HG03457 (cell line): ENCODE data around the gene CLSTN1.
"Not testable (repeated sequence)": the region's sequence is repeated elsewhere in the genome, so short reads cannot be mapped to it uniquely, and the experiment has no call there.

Experiments
- ATAC-seq: cut with Tn5 transposase; IDR thresholded peaks from one replicate; pipeline ENCODE4 v1.9.1; 2021; ENCODE audit warnings: moderate number of reproducible peaks; ENCODE audit not compliant: unreplicated experiment

CLSTN1 gene

DNA sequence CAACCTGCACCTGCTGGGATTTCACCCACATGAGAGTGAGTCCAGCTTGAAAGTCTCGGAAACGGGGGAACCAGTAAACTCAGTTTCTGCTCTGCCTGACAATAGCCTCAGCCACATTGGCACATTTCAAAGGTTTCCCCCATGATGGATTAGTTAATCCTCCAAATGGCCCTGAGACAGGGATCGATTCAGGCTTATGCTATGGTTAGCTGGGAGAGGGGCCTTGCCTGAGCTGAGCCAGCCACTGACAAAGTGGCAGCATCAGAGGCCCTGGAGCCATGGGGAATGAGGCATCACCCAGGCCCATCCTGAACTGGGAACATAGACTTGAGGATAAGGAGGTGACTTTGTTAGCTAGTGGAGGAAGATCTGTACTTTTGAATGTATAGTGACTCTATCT, 2.9 kb upstream of the CLSTN1 start:
- no peak for ATAC-seq

DNA sequence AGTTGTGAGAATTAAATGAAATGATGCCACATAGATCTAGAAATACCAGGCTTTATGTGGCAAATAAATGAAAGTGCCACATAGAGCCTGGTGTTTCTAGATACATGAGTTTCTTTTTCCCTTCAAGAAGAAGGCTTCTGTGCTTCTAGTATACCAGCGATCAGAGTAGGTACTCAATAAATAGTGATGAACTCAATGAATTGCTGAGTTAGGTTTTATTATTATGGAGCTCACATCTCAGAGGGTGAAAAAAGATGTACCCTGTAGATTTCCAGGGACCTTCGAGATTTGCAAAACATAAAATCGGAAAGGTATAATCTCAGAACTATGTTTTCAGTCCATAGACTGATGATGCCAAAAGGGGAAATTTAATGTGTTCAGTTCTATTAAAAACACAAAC, 2.3 kb upstream of the CLSTN1 start:
- no peak for ATAC-seq

DNA sequence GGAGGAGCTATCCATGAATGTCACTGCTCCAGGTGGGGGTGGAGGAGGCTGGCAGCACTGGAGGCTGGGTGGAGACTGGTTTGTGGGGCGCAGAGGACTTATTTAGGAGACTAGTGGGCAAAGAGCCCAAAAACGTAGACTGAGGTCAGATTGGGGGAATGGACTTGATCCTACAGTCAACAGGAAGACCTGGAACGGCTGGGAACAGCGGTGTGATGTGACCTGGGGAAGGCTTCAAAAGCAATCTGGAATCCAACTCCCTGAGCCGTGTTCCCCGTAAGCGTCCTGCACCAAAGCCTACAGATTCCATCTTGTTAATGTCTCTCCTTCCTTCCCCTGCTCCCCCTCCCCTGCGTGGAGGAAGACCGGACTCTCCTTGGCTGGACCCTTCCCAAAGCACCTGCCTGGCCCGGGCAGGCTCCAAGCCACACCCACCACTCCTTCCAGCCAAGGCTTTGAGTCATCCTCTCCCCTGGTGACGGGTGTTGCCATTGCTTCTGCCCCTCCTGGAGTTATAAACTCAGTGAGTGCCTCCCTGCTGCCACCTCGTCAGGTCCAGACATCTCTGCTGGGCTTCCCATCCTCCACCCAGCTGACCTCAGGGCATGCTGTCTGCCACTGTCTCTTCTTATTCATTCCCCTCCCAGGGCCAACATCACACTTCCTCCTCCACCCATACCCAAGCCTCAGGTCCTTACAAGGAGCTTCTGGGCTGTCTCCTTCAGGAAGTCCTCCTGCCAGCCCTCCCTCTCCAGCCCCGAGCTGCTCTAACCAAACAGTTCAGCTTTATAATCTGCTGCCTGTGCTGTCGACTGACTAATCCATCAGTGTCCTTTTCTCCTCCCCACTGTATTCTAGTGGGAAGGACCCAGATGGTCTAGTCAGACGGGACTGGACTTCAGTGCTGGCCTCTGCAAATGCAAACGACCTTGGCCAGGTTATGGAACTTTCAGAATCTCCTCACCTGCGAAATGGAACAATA, 1.6 kb upstream of the CLSTN1 start:
- ATAC-seq: no peak

DNA sequence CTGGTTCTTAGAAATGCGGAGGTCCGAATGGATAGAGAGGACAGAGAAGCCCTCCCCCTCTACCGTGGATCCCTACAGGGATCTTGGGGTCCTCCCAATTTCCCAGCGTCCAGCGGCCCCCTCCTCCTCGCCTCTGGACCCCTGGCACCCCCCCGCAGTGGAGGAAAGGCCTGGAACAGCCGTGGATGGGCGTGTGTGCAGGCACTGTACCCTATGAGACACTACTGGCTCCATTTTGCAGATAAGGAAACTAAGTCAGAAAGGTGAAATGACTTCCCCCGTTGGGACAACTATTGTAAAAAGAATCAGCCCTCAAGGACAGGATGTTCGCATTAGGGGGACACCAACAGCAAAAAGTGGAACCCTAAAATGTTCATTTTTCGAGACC, 931 bp upstream of the CLSTN1 start:
- ATAC-seq: no peak

DNA sequence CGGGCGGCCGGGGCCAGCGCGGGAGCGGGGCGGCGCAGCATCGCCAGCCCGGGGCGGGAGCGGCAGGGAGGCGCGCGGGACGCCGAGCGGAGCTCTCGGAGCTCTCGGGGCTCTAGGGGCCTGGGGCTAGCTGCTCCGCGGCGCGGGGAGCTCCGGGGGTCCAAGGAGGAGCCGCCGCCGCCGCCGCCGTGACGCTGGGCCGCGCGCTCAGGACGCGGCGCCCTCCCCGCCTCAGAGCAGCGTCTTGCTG, 147 bp downstream of the CLSTN1 start:
- ATAC-seq: no peak

DNA sequence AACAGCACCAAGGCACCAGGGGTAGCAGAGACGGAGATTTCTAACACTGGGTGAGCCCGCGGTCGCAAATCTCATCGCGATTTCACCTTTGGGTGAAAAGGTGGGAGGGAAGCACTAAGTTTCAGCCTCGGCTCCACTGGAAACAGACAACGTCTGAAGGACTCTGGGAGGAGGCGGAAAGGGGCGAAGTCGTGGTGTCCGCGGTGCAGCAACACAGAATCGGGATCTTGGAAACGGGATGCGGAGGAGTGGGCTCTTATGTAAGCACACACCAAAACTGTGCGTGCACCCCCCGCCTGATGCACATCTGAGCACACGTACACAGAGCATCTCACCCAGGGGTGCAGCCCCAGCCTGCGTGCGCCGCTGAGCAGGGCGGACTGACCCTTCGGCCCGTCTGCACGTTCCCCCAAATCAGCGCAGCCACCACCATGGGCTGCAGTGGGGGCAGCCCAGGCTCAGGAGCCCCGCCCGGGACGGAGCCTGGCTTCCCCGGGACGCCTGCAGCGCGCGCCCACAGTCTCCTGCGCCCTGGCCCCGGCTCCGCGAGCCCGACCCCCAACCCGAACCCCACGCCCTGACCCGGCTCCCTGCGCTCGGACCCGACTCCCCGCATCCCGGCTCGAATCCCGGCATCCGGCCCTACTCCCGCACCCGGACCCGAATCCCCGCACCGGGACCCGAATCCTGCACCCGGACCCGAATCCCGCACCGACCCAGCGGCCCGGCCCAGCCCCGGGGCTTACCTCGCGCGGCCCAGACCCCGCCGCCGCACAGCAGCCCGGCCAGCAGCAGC, 670 bp downstream of the CLSTN1 start:
- ATAC-seq: no peak

DNA sequence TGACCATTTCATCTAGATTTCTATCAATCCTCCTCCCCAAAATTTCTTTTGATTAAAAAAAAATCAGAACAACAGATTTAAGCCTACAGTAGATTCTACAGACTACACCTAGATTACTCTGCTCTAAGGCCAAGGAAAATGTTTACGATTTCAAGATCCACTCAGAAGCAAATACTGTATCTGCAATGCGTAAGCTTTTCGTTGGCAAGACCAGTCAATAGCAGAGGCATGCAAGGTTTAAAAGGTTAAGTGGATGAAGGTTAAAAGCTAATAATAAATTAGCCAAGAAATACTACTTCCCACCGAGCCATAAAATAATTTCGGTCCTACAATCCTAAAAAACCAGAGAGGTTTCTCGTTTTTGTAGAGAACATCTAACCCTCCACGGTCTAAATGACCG, 1.3 kb downstream of the CLSTN1 start:
- ATAC-seq: no peak

DNA sequence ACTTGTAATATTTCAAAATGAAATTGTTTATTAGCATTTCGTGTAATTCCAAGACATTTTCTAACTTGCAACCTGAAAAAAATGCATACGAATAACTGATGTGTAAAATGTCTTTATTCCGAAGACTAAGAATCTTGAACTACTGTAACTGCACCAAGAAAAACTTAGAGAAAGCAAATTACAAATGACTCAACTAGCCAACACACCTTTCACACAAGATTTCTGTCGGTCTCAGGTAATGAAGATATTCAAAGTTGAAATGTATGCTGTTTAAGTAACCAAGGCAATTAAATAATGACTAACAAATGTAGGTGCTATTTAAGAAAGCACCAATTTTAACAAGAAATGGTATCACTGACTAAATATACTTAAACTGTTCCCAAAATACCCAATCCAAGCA, 2.1 kb downstream of the CLSTN1 start:
- no peak for ATAC-seq

DNA sequence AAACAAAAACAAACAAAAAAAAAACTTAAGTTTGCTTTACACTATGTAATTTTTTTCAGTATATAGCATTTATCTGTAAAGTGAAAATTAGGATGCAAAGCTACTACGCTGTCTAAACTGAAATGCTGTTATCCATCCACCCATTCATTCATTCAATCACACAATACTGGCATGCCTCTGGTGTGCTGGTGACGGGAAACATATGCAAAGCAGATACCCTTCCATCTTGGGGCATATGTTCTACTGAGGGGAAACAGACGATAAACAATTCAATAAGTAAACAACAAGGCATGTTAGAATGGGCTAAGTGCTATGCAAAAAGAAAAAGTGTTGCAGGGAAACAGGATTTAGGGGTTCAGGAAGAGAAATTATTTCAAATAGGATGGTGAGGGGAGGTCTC, 3.2 kb downstream of the CLSTN1 start:
- ATAC-seq: no peak

DNA sequence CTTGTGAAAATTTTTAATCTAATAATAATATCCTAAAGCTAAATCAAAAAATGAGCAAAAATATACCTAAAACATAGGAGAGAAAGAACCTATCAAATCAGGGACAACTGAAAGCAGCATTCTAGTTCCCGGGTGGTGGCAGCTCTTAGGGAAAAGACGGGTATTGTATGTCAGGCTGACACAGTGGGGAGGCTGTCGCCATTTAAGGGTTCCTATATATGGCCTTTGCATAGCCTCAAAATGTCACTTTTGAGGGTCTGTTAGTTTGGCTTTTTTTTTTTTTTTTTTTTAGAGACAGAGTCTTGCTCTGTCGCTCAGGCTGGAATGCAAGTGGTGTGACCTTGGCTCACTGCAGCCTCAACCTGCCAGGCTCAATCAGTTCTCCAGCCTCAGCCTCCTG, 6.0 kb downstream of the CLSTN1 start:
- no peak for ATAC-seq

DNA sequence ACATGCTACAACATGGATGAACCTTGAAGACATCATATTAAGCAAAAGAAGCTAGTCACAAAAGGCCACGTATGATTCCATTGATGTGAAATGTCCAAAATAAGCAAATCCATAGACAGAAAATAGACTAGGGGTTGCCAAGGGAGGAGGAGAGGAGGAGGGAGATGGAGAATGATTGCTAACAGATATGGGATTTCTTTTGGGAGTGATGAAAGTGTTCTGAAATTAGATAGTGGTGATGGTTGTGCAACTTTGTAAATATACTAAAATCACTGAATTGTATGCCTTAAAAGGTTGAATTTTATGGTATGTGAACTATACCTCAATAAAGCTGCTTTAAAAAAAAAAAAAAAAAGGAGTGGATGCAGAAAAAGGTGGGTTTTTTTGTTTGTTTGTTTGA, 7.6 kb downstream of the CLSTN1 start:
- ATAC-seq: no peak

DNA sequence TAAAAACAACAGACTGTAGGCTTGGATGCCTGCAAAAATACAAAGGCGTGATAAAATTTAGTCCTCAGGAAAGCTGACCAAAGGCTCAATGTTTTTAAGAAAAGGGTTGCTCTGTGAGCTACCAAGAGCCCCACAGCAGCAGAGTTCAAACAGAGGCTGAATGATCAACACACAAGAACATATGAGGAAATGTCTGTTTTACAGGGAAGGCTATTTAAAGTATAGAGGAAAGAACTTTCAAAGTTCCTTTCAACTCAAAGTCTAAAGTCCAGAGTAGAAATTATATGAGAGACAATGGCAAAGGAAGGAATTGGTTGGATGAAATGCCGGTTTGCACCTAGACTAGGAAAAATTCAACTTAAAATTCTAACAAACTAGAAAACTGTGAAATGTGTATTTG, 8.6 kb downstream of the CLSTN1 start:
- ATAC-seq: no peak

DNA sequence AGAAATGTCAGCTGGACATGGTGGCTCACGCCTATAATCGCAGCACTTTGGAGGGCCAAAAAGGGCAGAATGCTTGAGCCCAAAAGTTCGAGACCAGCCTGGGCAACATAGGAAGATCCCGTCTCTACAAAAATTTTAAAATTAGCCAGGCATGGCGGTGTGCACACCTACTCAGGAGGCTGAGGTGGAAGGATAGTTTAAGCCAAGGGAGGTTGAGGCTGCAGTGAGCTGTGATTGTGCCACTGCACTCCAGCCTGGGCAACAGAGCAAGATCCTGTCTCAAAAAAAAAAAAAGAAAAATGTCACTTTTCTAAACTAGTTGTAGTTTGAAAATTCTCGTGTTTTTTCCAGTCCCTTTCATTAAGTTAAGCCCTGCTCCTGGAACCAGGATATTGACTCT, 9.1 kb downstream of the CLSTN1 start:
- no peak for ATAC-seq

DNA sequence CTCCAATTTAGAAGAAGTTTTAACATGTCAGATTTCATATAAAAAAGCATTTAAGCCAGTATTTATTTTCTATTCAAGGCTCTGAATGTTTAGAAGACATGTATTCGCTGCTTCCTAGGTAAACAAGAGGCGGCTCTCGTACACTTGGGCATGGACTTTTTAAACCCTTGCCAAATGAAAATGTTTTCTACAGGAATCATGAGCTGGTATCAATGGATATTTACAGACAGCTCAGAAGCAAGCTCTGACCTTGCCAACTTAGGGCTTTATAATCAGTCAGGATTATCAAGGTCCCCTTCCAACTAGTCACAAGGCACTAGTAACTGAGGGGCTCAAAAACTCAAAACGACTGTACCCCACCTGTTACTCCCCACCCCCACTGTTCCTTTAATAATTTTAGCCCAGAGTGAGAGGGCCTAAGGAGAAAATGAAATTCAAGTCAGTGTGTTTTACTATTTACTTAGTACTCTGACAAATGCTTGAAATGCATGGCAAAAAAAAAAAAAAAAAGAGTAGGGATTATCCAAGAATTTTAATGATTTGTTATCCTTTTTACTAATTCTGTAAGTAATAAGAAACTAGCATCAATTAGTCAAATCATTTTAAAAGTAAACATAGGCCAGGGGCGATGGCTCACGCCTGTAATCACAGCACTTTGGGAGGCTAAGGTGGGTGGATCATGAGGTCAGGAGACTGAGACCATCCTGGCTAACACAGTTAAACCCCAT, 12.4 kb downstream of the CLSTN1 start:
- no peak for ATAC-seq

DNA sequence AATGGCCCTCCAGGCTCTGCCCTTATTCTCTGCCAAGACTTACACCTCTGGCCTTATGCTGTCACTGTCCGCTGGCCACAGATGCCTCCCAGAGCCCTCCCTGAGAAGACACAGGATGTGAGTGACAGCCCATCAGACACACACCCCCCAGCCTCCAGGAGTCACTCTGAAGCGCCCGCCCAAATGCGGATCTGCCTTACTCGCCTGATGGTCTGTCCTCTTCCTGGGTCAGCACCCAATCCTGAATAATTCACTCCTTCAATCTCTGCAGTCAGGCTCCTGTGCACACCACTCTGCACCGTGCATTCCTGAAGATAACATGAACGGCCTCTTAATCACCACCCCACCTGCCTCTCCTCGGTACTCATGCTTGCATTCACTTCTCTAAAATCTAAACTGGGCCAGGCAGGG, 14.7 kb downstream of the CLSTN1 start:
- ATAC-seq: no peak

DNA sequence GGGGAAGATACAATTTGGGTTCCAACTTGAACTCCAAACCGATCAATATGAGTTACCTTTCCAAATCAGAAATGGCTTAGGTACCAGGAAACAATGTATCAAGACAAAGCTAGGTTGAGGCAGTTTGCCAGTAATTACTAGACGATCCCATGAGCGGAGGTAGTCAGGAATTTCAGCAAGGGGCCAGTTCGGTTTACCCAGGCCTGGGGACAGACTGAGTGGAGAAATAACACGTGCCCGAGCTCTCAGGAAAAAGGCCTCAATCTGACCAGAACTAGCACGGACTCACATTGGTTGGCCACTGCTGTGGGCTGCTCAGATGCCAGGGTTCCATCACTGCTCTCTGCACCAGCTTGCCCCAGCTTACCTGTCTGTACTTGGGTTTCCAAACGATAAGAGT, 15.3 kb downstream of the CLSTN1 start:
- ATAC-seq: no peak

DNA sequence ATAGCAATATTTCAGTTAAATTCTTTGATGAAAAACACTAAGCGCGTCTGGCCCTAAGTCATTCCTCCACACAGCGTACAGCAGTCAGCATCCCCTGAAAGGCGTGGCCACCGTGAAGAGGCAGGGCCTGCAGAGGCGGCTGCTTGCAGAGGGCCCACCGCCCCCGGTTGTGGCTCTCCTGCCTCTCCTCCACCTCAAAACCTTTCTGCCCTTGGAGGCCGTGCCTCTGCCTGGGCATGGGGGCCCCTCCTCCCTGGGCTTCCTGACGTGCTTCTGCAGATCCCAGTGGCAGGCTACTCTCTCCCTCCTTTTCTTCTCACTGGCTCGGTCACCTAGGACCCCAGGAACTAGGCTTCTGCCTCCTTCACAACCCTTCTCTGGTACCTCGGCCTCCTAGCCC, 16.2 kb downstream of the CLSTN1 start:
- ATAC-seq: no peak

DNA sequence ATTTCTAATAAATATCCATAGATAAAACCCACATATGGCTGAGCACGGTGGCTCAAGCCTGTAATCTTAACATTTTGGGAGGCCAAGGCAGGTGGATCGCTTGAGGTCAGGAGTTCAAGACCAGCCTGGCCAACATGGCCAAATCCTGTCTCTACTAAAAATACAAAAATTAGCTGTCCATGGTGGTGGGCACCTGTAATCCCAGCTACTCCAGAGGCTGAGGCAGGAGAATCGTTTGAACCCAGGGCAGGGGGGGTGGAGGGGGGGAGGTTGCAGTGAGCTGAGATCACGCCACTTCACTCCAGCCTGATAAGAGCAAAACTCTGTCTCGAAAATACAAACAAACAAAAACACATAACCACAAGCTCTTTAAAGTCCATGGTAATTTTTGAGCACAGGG, 17.8 kb downstream of the CLSTN1 start:
- ATAC-seq: not testable (repeated sequence)

DNA sequence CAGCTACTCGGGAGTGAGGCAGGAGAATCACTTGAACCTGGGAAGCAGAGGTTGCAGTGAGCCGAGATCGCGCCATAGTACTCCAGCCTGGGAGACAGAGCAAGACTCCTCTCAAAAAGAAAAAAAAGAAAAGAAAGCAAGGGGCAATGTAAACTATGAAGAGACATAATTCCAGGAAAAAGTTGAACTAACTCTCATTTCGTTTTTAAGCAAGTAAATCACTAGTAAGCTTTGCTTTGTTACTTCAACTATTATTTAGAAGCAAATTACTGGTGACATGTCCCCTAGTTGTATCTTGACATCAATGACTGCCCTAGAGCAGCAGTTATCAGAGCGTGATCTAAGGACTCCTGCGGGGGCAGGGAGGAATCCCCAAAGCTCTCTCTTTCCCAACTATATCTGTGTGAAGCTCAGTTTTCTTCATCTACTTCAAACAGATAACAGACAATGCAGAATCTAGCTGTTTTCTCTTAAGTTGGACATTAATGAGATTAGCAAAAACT, 18.7 kb downstream of the CLSTN1 start:
- ATAC-seq: no peak

DNA sequence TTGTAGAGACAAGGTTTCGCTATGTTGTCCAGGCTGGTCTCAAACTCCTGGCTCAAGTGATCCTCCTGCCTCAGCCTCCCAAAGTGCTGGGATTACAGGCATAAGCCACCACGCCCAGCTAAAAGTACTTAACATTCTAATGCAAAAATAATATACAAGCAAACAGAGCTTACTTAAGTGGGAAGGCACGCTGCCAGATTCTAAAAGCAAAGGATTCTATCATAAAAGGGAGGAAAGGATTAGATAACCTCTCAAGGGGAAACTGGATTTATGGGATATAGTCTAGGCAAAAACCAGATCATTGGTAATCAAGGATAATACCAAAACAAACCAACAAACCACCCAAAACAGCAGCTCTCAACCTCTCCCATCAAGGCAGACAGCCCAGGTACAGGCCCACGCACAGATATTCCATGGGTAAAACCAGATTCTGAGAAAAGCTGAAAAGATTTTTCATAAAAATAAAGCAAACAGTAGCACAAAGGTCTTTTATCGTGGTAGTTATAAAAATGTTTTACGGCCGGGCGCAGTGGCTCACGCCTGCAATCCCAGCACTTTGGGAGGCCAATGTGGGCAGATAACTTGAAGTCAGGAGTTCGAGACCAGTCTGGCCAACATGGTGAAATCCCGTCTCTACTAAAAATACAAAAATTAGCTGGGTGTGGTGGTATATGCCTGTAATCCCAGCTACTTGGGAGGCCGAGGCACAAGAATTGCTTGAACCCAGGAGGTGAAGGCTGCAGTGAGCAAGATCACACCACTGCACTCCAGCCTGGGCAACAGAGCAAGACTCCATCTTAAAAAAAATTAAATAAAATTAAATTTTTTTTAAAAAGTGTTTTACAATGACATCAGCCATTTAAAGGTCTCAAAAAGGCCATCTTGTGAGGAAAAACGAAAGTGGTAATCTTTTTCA, 20.5 kb downstream of the CLSTN1 start:
- ATAC-seq: not testable (repeated sequence)

DNA sequence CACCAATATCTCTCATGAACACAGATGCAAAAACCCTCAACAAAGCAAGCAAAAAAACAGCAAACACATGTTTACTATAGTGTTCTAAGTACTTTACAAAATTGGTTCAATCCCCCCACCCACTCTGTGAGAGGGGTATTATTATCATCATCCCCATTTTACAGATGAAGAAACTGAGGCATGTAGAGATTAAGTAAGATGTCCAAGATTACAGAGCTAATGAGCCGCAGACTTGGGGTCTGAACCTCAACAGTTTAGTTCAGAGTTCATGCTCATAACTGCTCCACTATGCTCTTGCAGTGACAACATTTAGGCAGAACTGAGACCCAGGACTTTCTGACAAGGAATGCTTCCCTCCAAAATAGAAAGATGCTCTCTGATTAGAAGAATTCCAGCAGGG, 21.9 kb downstream of the CLSTN1 start:
- no peak for ATAC-seq
